Measurements from ENCODE around the gene TMEM74B. TPM values are rescaled to one million over a fixed set of nuclear protein-coding genes. Genes with fewer than 3 reads are reported as not detected.

TMEM74B gene
- total and polyA plus RNA-seq, 9 of the 15 experiments (the other 6 are each of a cell fraction or from before 2014, with no cell fraction given) = 0.24 to 19.0 (median 7.5) TPM

DNA sequence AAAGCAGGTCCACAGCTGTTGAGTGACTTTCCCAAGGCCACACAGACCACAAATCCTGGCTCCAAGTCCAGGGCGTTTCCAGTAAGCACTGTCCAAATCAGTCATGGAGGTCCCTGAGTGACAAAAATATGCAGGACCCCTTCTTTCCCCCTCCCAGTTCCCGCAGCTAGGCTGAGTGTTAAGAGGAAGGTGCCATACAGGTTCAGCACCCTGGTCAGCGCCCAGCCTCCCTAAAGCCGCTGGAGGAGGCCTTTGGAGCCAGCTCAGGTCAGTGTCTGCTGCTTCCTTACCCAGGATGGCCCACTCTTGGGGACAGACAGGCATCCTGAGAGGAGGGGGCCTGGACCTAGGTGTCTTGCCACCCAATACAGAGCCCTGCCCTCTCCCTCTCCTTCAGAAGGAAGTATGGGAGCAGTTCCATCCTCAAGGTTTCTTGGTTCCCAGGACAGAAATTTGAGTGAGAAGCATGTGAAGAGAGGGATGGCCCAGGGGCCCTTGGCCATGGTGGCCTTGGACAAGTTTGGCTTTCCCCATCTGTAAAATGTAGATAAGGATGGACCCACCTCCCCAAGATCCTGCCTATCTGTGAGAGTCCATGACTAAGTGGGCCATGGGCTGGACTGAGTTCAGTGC, 13.2 kb downstream of the TMEM74B start (continued):
- TF ChIP-seq RBM14 (IDR thresholded peaks at IDR 0.05; ENCODE audit: borderline replicate concordance, insufficient read depth, low read depth, low read length) = no peak
- TF ChIP-seq, protein P1, sequence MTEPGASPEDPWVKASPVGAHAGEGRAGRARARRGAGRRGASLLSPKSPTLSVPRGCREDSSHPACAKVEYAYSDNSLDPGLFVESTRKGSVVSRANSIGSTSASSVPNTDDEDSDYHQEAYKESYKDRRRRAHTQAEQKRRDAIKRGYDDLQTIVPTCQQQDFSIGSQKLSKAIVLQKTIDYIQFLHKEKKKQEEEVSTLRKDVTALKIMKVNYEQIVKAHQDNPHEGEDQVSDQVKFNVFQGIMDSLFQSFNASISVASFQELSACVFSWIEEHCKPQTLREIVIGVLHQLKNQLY (CRISPR knock-in tag; conservative IDR thresholded peaks at IDR 0.05) = no peak
- TF ChIP-seq, protein P2, sequence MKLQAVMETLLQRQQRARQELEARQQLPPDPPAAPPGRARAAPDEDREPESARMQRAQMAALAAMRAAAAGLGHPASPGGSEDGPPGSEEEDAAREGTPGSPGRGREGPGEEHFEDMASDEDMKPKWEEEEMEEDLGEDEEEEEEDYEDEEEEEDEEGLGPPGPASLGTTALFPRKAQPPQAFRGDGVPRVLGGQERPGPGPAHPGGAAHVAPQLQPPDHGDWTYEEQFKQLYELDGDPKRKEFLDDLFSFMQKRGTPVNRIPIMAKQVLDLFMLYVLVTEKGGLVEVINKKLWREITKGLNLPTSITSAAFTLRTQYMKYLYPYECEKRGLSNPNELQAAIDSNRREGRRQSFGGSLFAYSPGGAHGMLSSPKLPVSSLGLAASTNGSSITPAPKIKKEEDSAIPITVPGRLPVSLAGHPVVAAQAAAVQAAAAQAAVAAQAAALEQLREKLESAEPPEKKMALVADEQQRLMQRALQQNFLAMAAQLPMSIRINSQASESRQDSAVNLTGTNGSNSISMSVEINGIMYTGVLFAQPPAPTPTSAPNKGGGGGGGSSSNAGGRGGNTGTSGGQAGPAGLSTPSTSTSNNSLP (IDR thresholded peaks at IDR 0.05; ENCODE audit: borderline replicate concordance, low read depth, low read length) = no peak
- no peak for TF ChIP-seq NFATC3 (IDR thresholded peaks at IDR 0.05)
- no peak for TF ChIP-seq STAG1 (CRISPR knock-in tag; IDR thresholded peaks at IDR 0.05; ENCODE audit: borderline replicate concordance)
- TF ChIP-seq NCOR1 (IDR thresholded peaks at IDR 0.05) = no peak
- TF ChIP-seq, protein P3, sequence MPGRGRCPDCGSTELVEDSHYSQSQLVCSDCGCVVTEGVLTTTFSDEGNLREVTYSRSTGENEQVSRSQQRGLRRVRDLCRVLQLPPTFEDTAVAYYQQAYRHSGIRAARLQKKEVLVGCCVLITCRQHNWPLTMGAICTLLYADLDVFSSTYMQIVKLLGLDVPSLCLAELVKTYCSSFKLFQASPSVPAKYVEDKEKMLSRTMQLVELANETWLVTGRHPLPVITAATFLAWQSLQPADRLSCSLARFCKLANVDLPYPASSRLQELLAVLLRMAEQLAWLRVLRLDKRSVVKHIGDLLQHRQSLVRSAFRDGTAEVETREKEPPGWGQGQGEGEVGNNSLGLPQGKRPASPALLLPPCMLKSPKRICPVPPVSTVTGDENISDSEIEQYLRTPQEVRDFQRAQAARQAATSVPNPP (IDR thresholded peaks at IDR 0.05; ENCODE audit: borderline replicate concordance, insufficient read depth, insufficient read length) = no peak
- peak in 1 of 2 experiments; percentile 68; a peak in 1 of 4 replicates for TF ChIP-seq RCOR1 (IDR thresholded peaks at IDR 0.05; ENCODE audit: borderline replicate concordance in 1 of 2, low read depth in 2 of 2, low read length in 2 of 2)

Measured in K562 (cell line).